Measurements from ENCODE around the gene LITAF.
"Not testable (repeated sequence)": the region's sequence is repeated elsewhere in the genome, so short reads cannot be mapped to it uniquely, and the experiment has no call there.

The LITAF gene

GRCh38 chr16:11513366-11513765 is 73.4 kb downstream of the LITAF start:
- DNase-seq: not testable (repeated sequence)

DNA sequence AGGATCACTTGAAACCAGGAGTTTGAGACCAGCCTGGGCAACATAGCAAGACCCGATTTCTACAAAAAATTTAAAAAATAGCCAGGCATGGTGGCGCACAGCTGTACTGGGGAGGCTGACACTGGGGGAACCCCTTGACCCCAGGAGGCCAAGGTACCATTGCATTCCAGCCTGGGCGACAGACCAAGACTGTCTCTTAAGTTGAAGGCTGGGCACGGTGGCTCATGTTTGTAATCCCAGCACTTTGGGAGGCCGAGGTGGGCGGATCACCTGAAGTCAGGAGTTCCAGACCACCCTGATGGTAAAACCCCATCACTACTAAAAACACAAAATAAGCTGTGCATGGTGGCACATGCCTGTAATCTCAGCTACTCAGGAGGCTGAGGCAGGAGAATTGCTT is 74.9 kb downstream of the LITAF start:
- no peak for DNase-seq

DNA sequence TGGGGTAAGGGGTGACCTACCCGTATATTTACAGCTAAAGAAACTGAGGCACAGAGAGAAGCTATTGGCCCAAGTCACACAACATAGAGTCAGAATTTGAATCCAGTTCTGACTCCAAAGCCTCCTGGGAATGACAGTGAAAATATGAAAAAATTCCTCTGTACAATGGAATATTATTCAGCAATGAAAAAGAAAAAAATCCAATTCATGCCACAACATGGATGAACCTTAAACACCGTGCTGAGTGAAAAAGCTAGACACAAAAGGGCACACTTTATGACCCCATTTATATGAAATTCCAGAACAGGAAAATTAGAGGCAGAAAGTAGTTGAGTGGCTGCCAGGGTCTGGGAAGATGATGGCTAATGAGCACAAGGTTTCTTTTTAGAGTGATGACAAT is 75.4 kb downstream of the LITAF start:
- no peak for DNase-seq

- no peak for DNase-seq
Measured at GRCh38 chr16:11510178-11510973, 76.3 kb downstream of the LITAF start.

GRCh38 chr16:11507991-11508390 is 78.7 kb downstream of the LITAF start:
- no peak for DNase-seq

DNA sequence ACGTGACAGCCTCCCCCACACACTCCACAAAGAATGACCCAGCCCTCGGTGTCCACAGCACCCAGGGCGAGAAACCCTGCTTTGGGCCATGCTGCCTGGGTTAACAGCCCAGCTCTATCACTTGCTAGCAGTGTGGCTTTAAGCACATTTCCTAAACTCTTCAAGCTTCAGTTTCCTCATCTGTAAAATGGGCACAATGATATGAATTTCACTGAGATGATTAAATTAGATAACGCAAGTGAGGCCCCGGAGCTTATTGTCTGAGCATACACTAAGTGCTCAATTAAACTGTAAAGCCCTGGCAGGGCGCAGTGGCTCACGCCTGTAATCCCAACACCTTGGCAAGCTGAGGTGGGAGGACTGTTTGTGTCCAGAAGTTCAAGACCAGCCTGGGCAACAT is 79.4 kb downstream of the LITAF start:
- DNase-seq: no peak

GRCh38 chr16:11506741-11507305 is 79.9 kb downstream of the LITAF start:
- DNase-seq: peak; percentile 22

GRCh38 chr16:11504261-11504660 is 82.5 kb downstream of the LITAF start:
- DNase-seq: not testable (repeated sequence)

- DNase-seq: no peak
Measured at GRCh38 chr16:11503566-11503965, 83.2 kb downstream of the LITAF start.

- DNase-seq: no peak
Measured at GRCh38 chr16:11502239-11502638, 84.5 kb downstream of the LITAF start.

GRCh38 chr16:11501632-11502031 is 85.1 kb downstream of the LITAF start:
- no peak for DNase-seq

DNA sequence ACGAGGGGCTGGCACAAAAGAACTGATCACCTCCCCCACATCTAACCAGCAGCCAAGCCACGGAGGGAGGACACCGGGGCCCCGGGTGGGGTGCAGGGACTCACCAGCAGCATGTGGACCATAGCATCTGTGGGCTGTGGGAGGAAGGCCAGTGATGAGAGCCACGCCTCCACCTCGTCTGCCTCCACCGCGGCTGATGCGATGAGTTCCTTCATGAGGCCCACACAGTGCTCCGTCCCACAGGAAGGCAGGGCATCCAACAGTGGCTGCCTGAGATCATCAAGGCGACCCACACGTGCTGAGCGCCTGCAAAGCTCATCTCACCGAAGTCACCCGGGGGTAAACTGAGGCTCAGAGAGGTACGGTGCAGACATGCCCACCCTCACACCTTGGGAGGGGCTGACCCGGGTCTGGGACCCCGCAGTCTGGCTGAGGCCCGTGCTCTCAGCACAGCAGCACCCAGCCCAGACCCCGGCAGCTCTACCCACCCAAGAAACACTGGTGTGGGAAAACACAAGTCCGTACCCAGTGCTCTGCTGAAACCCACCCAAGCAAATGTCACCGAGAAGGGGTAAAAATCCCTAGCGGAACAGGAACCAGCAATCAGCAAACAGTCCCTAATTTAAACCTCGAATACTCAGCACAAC is 85.9 kb downstream of the LITAF start:
- no peak for DNase-seq

GRCh38 chr16:11499295-11500089 is 87.2 kb downstream of the LITAF start:
- DNase-seq: no peak

DNA sequence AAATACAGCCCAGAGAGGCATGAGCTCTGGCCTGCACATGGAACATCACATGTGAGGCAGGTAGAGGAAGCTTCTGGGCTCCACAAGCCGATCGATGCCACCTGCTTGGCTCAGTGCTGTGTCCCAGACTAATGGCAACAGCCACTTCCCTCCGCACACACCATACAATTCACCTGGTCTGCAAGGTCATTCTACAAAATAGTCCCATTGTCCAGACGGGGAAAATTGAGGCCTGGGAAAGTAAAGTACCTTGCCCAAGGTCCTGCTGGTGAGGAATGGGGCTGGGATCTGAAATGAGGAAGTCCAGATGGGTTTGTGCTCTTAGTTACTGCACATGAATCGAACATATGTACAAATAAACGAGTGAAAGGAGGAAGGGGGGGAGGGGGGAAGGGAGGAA is 88.0 kb downstream of the LITAF start:
- DNase-seq: peak; percentile 38

GRCh38 chr16:11497851-11498289 is 88.8 kb downstream of the LITAF start:
- peak; percentile 18 for DNase-seq

Measured in inflammatory macrophage treated with lipopolysaccharide for 4 hours (primary cell).